HUES48 (cell line): ENCODE results near the gene PTPRD.

Source experiments
- H3K27ac ChIP-seq: one replicate; pipeline ENCODE4 v1.7.0; 2013; ENCODE audit warnings: low read depth, low read length, inconsistent platforms
- H3K27me3 ChIP-seq: 2 replicates; pipeline ENCODE4 v1.6.1; 2013; ENCODE audit warnings: mild to moderate bottlenecking, low read length; ENCODE audit not compliant: control insufficient read depth, insufficient read depth
- H3K36me3 ChIP-seq: 2 replicates; pipeline ENCODE4 v1.6.1; 2013; ENCODE audit warnings: low read length; ENCODE audit not compliant: control insufficient read depth, insufficient read depth
- H3K4me1 ChIP-seq: 2 replicates; pipeline ENCODE4 v1.6.1; 2013; ENCODE audit warnings: mild to moderate bottlenecking, low read length; ENCODE audit not compliant: control insufficient read depth, insufficient read depth
- H3K4me3 ChIP-seq: 2 replicates; pipeline ENCODE4 v1.5.1; 2013; ENCODE audit warnings: mild to moderate bottlenecking, low read depth, low read length
- H3K9ac ChIP-seq: 2 replicates; pipeline ENCODE4 v1.6.1; 2013; ENCODE audit warnings: mild to moderate bottlenecking, low read depth, low read length, moderate library complexity
- H3K9me3 ChIP-seq: 2 replicates; pipeline ENCODE4 v1.6.1; 2013; ENCODE audit warnings: low read length; ENCODE audit not compliant: control insufficient read depth, insufficient read depth

The PTPRD gene

DNA sequence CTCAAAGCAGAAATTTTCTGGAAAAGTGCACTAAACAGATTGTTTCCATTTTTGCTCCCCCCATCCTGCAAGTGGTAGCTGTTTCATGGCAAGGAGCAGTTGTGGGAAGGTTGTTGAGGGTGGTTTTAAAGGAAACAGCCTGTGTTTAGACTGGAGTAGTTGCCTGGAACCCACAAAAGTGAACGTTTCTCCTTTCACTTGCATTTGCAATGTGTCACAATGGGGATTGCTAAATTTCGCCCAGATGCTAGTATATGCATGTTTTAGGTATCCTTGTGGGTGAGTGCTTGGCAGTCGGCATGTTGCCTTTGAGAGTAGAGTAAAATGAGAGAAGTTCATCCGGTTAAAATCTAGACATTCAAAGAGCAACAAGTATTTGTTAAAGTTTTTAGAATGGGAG lies 1713.3 kb downstream of the PTPRD start:
- Histone ChIP-seq H3K4me1 (no peaks in the 10 kb centered on the region), H3K9me3 (no peaks in the 10 kb centered on the region)

DNA sequence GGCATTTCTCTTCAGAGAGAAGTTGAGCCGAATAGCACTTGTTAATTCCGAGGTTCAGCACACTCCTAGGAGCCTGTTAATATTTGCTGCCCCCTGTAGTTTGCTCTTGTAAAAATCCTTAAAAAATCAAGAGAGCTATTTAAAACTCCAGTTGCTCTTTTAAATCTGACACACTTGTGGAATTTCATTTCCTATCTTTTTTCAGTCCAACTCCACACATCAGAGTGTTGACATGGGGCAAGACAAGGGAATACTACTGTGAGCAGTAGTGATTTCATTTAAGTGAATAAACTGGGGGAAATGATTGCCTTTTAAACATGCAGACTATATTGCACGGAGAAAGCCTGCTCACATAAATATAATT lies 1717.0 kb downstream of the PTPRD start:
- no peak overlapping the region for H3K4me3 ChIP-seq
- no peak overlapping the region for H3K27ac ChIP-seq
- H3K36me3 ChIP-seq = no peaks in the 10 kb centered on the region
- no peaks in the 10 kb centered on the region for H3K27me3 ChIP-seq
- no peak overlapping the region for H3K9ac ChIP-seq
- H3K9me3 ChIP-seq = no peaks in the 10 kb centered on the region
- peaks cover 6% of the 10 kb centered on the region for H3K4me1 ChIP-seq

More for the DNA sequence above, 1713.3 kb downstream of the PTPRD start:
- no peak overlapping the region for H3K9ac ChIP-seq
- no peaks in the 10 kb centered on the region for H3K27me3 ChIP-seq
- no peak overlapping the region for H3K4me3 ChIP-seq
- no peak overlapping the region for H3K27ac ChIP-seq
- no peaks in the 10 kb centered on the region for H3K36me3 ChIP-seq

DNA sequence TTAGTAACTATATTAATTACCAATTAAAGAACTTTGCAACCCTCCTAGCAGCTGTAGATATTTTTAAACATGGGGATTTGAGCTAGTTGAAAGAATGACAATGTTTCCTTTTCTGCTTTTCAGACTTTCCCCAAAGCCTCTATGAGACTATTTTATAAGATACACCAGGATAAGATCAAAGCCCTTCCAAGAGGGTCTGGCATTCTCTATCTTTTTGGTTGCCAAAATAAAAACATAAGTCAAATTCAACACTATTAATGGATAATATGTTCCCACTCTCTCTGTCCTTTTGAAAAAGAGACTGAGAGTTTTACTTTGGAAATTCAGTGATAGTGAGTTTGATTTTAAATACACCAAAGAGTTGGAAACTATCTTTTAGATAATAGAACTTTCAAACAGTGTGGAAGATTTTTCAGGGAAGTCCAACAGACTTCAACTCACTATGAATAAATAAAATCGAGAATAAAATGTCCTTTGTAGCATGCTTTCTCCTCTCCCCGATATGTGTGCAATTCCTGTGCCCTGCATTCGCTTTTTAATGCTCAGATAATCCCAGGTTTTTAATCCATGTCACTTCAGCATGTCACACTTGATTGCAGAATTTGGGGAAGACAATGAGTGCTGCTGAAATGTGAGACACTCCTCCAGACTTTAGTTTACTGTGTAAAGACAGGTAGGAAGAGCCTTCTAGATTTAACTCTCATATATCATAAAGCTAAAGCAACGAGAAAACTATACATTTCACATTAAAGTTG lies 1717.5 kb downstream of the PTPRD start:
- no peaks in the 10 kb centered on the region for H3K36me3 ChIP-seq
- no peak overlapping the region for H3K27ac ChIP-seq
- H3K4me3 ChIP-seq = no peak overlapping the region
- H3K27me3 ChIP-seq = no peaks in the 10 kb centered on the region
- peaks cover 6% of the 10 kb centered on the region for H3K4me1 ChIP-seq
- no peak overlapping the region for H3K9ac ChIP-seq
- H3K9me3 ChIP-seq = no peaks in the 10 kb centered on the region

DNA sequence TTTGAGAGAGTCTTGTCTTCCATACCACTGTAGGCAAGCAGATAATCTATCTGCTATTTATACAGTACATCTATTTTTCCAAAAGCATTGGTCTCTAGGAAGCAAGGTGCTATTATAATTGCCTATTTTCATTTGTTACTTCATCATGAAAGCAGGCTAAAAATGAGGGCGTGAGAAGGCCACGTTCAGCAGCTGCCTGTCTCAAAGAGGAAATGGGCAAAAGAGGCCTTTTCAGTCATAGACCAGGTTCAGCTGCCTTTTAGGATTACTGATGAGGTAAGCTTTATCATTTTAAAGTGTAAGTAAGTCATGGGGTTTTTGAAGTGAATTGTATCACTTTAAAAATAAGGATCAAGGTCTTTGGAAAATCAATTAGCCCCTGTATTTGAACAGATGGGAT lies 1722.1 kb downstream of the PTPRD start:
- no peak overlapping the region for H3K4me3 ChIP-seq
- no peaks in the 10 kb centered on the region for H3K9me3 ChIP-seq
- H3K27ac ChIP-seq = no peak overlapping the region
- peaks cover 6% of the 10 kb centered on the region for H3K4me1 ChIP-seq
- no peaks in the 10 kb centered on the region for H3K27me3 ChIP-seq
- no peak overlapping the region for H3K9ac ChIP-seq
- H3K36me3 ChIP-seq = no peaks in the 10 kb centered on the region

DNA sequence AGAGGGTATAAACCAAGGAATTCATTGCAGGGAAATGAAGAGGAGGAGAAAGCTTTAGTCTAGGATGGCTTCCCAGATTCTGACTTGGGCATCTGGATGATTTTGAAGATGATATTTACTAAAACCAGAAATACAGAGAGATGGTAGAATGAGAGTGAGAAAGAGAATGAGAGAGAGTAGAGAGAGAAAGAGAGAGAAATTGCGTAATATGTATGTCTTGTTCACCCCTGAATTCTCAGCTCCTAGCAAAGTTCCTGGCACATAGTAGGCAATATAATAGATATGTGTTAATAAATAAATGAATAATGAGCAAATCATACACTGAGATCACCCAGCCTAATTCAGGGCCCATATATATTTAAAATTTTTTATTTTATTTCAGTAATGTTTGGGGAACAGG lies 1723.7 kb downstream of the PTPRD start:
- no peak overlapping the region for H3K27ac ChIP-seq
- H3K27me3 ChIP-seq = no peaks in the 10 kb centered on the region
- H3K4me3 ChIP-seq = no peak overlapping the region
- no peaks in the 10 kb centered on the region for H3K36me3 ChIP-seq
- H3K4me1 ChIP-seq = peaks cover 6% of the 10 kb centered on the region
- no peaks in the 10 kb centered on the region for H3K9me3 ChIP-seq
- H3K9ac ChIP-seq = no peak overlapping the region

DNA sequence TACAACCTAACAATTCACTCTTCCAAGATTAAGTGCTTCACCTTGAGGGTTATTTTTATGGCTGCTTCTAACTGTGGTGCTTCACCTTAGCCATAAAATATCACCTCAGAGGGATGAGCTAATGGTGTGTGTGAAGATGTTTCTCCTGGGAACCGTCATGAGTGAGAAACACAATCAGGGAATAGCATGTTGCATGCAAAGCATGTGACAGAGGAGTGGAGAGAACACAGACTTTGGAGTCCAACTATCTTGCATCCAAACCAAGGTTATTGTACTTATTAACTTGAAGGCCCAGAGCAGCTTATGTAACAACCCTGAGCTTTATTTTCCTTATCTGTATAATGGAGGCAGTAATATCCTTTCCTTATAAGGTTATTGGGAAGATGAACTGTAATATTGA lies 1724.2 kb downstream of the PTPRD start:
- Histone ChIP-seq H3K4me3 (no peak overlapping the region), H3K36me3 (no peaks in the 10 kb centered on the region), H3K9me3 (no peaks in the 10 kb centered on the region), H3K27ac (no peak overlapping the region), H3K4me1 (peaks cover 6% of the 10 kb centered on the region), H3K9ac (no peak overlapping the region), H3K27me3 (no peaks in the 10 kb centered on the region)

DNA sequence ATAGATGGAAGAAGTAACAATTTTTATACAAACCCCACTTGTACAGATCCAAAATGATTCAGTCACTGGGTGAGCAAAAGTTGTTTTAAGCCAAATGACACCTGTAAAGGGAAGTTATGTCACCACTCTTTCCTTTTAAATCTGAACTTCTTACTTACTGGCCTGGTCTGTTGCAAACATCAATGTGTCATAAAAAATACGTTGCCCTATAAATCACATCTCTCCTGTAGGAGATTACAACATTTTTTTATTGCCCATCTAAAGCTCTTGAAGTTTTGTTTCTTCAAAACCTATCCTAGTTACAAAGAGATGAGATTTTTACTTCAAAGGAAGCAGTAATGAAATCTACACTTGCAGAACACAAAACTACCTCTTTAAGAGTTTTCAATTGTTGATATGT lies 1725.4 kb downstream of the PTPRD start:
- Histone ChIP-seq H3K27ac (no peak overlapping the region), H3K4me1 (peaks cover 6% of the 10 kb centered on the region), H3K9me3 (no peaks in the 10 kb centered on the region), H3K9ac (no peak overlapping the region), H3K27me3 (no peaks in the 10 kb centered on the region), H3K4me3 (no peak overlapping the region), H3K36me3 (no peaks in the 10 kb centered on the region)

DNA sequence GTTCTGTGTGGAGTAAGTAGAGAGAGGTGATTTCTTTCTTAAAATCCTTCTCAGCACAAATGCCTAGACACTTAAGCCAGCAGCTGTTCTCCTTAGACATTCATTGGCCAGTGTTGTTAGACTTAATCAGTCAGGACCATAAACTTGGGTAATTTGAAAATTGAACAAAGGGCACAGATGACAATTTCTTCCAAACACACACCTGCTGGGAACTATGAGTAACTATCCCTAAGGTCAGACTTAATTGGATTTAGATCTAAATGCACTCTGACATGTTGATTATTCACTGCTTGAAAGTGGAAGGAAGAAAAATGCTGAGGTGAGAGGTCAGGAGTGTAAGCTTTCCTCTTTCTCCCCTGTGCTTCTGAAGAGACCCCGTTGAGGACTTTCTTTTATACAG lies 1729.5 kb downstream of the PTPRD start:
- Histone ChIP-seq H3K27me3 (no peaks in the 10 kb centered on the region), H3K9ac (no peak overlapping the region), H3K36me3 (no peaks in the 10 kb centered on the region), H3K27ac (no peak overlapping the region), H3K4me1 (no peaks in the 10 kb centered on the region), H3K9me3 (no peaks in the 10 kb centered on the region), H3K4me3 (no peak overlapping the region)

DNA sequence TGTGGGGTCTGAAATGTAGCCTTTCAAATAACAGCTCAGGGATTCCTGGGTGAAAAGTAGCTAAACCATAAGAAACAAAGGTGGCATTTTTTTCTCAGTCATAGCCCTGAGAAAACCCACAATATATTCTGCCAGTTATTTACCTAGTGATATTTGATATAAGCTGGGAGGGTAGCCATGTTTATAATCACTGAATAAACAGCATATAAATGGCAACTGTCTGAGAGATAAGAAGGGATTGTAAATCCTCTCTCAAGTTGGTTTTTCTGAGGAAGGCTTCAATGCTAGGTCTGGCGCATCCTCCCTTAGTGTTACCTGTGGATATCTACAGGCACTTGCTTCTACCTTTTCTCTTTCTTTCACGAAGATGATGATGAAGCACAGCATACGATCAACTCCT lies 1732.7 kb downstream of the PTPRD start:
- no peaks in the 10 kb centered on the region for H3K36me3 ChIP-seq
- H3K4me1 ChIP-seq = peaks cover 12% of the 10 kb centered on the region
- H3K27me3 ChIP-seq = no peaks in the 10 kb centered on the region
- no peak overlapping the region for H3K27ac ChIP-seq
- no peaks in the 10 kb centered on the region for H3K9me3 ChIP-seq
- no peak overlapping the region for H3K4me3 ChIP-seq
- H3K9ac ChIP-seq = no peak overlapping the region

DNA sequence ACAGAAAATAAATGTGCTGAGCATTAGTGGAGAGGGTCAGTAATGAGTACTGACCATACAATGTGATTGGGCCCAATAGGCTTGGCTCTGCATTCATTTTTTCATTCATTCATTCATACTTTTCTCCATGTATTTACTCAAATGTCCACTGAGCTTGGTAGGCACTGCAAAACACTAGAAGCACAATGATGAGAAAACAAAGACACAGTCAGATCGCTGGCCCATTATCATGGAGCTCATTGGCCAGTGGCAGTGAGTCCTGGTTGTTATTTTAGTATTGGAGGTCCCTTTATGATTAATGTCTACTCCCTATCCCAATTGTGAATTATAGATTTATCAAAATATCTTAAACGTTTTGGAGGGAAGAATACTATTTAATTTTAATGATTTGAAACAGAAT lies 1733.5 kb downstream of the PTPRD start:
- no peaks in the 10 kb centered on the region for H3K36me3 ChIP-seq
- no peak overlapping the region for H3K27ac ChIP-seq
- no peak overlapping the region for H3K4me3 ChIP-seq
- no peaks in the 10 kb centered on the region for H3K9me3 ChIP-seq
- H3K27me3 ChIP-seq = no peaks in the 10 kb centered on the region
- peaks cover 12% of the 10 kb centered on the region for H3K4me1 ChIP-seq
- no peak overlapping the region for H3K9ac ChIP-seq

DNA sequence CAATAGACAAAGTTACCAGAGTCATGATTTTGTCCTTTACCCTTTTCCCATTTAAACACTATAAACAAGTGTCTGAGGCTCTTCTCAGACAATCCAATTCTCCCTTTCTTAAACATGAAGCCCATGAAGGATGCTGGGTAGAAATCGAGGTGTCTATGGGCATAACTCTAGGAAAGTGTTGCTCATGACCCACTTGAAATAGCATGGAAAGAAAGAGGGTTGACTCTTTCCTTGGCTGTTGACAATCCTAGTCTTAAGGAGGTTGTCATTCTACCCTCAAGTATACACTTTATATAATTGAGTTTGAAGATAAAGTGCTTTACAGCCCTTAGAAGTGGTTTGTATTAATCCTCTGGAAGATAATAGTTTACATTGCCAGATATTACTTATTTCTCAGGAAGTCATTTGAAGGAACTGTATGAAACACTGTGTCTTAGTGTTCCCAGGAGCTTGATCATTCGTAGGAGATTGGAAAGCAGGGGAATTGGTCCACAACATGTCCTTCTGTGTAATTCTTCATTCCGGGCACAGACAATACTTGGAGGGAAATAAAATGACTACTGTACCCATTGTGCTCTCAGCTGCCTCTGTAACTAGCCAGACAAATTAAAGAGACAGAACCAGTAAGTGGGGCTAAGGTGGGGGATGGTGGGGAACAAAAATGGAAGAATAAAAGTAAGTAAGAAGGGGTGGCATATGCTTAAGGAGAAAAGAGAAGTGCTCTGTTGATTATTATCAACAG lies 1734.9 kb downstream of the PTPRD start:
- H3K4me3 ChIP-seq = no peak overlapping the region
- H3K9ac ChIP-seq = no peak overlapping the region
- peaks cover 12% of the 10 kb centered on the region for H3K4me1 ChIP-seq
- no peaks in the 10 kb centered on the region for H3K27me3 ChIP-seq
- no peak overlapping the region for H3K27ac ChIP-seq
- no peaks in the 10 kb centered on the region for H3K9me3 ChIP-seq
- no peaks in the 10 kb centered on the region for H3K36me3 ChIP-seq
